ENCODE measurements around the gene COMTD1. TPM values are rescaled to one million over a fixed set of nuclear protein-coding genes. Genes with fewer than 3 reads are reported as not detected.

Gene COMTD1
- total RNA-seq, 1 experiment from 2014 or later: 20.5 TPM

DNA sequence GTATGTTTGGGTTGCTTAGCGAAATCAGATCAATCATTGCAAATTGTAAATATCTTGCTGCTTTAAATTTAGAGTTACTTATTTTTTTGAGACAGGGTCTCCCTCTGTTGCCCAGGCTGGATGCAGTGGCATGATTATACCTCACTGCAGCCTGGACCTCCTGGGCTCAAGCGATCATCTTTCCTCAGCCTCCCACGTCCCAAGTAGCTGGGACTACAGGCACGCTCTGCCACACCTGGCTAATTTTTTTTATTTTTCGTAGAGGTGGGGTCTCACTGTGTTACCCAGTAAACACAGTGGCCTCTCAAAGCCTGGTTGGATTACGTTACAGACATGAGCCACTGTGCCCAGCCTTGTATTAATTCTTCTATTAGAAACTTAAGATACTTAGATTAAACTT lies 23.4 kb downstream of the COMTD1 start:
- CTCF ChIA-PET: interaction anchor here (0.6 to 1.8 kb wide), 3 partner anchors 13 to 1180 kb away, joined by 3 to 23 read pairs (median 3); no protein-coding TSS in a partner anchor

DNA sequence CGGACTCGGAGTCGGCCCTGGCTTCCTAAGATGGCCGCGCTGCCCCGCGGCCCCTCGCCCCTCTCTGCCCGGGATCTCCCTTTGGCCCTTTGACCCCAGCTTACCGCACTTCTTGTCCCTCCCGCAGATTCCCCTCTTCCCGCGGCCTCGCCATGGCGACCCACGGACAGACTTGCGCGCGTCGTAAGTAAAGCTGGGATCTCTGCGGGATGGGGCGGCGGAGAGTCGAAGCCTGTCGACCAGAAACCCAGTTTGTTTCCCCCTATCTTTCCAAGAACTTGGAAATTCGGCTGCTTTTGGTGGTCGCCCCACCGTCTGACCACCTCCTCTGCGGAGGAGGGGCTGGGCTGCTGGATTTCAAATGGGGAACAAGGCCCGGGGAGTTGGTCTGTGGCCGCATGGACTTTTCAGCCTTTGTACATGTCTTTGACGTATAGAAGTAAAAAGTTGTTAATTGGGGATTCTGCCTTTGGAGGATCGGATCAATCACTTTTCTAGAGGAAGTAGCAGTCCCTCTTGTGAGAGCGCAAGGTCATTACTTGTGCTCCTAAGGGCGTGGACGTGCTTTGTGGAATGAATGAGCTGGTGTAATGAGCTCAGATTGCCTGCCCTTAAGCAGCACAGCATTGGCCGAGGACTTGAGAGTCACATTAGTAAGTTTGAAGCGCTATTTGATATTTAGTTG lies 24.6 kb downstream of the COMTD1 start:
- peak in 1 of 2 experiments; percentile 59 for DNase-seq
- peaks cover 54% of the 10 kb centered on the region for H3K79me2 ChIP-seq (ENCODE audit: low read depth)

More for the DNA sequence above, 23.4 kb downstream of the COMTD1 start:
- POLR2A ChIA-PET (ENCODE audit: unreplicated experiment): interaction anchor here (0.6 to 1.0 kb wide), 2 partner anchors 17 to 18 kb away, joined by 5 to 29 read pairs; no protein-coding TSS in a partner anchor
- H3K27me3 ChIP-seq (ENCODE audit: insufficient read depth, low read depth): no peaks in the 10 kb centered on the region
- H3K9me3 ChIP-seq (ENCODE audit: insufficient read depth, low read depth): no peaks in the 10 kb centered on the region
- H3K79me2 ChIP-seq (ENCODE audit: low read depth): peaks cover 66% of the 10 kb centered on the region
- BruUV-seq (replicated peaks): no TSS peak
- H3K27ac ChIP-seq: peak overlapping the region; percentile 86
- H3K9me2 ChIP-seq (ENCODE audit: insufficient read depth): no peaks in the 10 kb centered on the region
- no peak overlapping the region for H2AFZ ChIP-seq
- H3F3A ChIP-seq (ENCODE audit: insufficient read depth, low read depth): peaks cover 62% of the 10 kb centered on the region
- peak overlapping the region; percentile 77; the same call in 1 of the 2 replicates for H3K4me3 ChIP-seq
- peaks cover 45% of the 10 kb centered on the region for H3K36me3 ChIP-seq (ENCODE audit: low read depth)
- no peak for DNase-seq
- peaks cover 41% of the 10 kb centered on the region for H4K20me1 ChIP-seq (ENCODE audit: insufficient read depth)
- peak overlapping the region; percentile 99 for H3K4me2 ChIP-seq
- intact Hi-C loops (cut with micrococcal nuclease; ENCODE audit: unreplicated experiment): no loop called here
- peaks cover 47% of the 10 kb centered on the region for H3K4me1 ChIP-seq (replicated peaks; ENCODE audit: insufficient read depth)
- TF ChIP-seq, protein P1, sequence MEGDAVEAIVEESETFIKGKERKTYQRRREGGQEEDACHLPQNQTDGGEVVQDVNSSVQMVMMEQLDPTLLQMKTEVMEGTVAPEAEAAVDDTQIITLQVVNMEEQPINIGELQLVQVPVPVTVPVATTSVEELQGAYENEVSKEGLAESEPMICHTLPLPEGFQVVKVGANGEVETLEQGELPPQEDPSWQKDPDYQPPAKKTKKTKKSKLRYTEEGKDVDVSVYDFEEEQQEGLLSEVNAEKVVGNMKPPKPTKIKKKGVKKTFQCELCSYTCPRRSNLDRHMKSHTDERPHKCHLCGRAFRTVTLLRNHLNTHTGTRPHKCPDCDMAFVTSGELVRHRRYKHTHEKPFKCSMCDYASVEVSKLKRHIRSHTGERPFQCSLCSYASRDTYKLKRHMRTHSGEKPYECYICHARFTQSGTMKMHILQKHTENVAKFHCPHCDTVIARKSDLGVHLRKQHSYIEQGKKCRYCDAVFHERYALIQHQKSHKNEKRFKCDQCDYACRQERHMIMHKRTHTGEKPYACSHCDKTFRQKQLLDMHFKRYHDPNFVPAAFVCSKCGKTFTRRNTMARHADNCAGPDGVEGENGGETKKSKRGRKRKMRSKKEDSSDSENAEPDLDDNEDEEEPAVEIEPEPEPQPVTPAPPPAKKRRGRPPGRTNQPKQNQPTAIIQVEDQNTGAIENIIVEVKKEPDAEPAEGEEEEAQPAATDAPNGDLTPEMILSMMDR (conservative IDR thresholded peaks at IDR 0.05): no peak
- no peak for TF ChIP-seq EZH2 (IDR thresholded peaks at IDR 0.05; ENCODE audit: low read depth)

More for the DNA sequence above, 24.6 kb downstream of the COMTD1 start:
- CTCF ChIA-PET: interaction anchor here (1.0 to 1.8 kb wide), 4 partner anchors 18 to 25 kb away, joined by 4 to 23 read pairs (median 9); partner anchors contain the start of gene COMTD1
- Histone ChIP-seq H2AFZ (peak overlapping the region; percentile 93), H3K4me2 (peak overlapping the region; percentile 99), H3K4me3 (peak overlapping the region; percentile 77), H3K9me2 (ENCODE audit: insufficient read depth) (no peaks in the 10 kb centered on the region), H3K27me3 (ENCODE audit: insufficient read depth, low read depth) (no peaks in the 10 kb centered on the region), H4K20me1 (ENCODE audit: insufficient read depth) (peaks cover 30% of the 10 kb centered on the region), H3F3A (ENCODE audit: insufficient read depth, low read depth) (peaks cover 50% of the 10 kb centered on the region), H3K36me3 (ENCODE audit: low read depth) (peaks cover 33% of the 10 kb centered on the region), H3K9me3 (ENCODE audit: insufficient read depth, low read depth) (no peaks in the 10 kb centered on the region), H3K27ac (peak overlapping the region; percentile 86), H3K4me1 (replicated peaks; ENCODE audit: insufficient read depth) (peaks cover 40% of the 10 kb centered on the region)
- intact Hi-C loops (cut with micrococcal nuclease; ENCODE audit: unreplicated experiment): loop anchor here (1.0 kb wide), 2 partner anchors 14 to 19 kb away; no protein-coding TSS in a partner anchor
- no peak for TF ChIP-seq EZH2 (IDR thresholded peaks at IDR 0.05; ENCODE audit: low read depth)
- TF ChIP-seq, protein P1 (conservative IDR thresholded peaks at IDR 0.05): no peak
- POLR2A ChIA-PET (ENCODE audit: unreplicated experiment): interaction anchor here (0.5 to 1.0 kb wide), 12 partner anchors 9 to 1212 kb away, joined by 3 to 19 read pairs (median 4); no protein-coding TSS in a partner anchor
- BruUV-seq (replicated peaks): TSS peak; percentile 49

All from PC-9 (cell line).